GM21526 (cell line): ENCODE measurements around the gene SAMD8.
"Not testable (repeated sequence)": the region's sequence is repeated elsewhere in the genome, so short reads cannot be mapped to it uniquely, and the experiment has no call there.

Source experiments
- ATAC-seq: cut with Tn5 transposase; IDR thresholded peaks from one replicate; pipeline ENCODE4 v1.9.1; 2021; ENCODE audit warnings: moderate library complexity; ENCODE audit not compliant: unreplicated experiment, low FRiP score

Gene SAMD8

GRCh38 chr10:75137533-75138438 is 26.3 kb downstream of the SAMD8 start:
- no peak for ATAC-seq

DNA sequence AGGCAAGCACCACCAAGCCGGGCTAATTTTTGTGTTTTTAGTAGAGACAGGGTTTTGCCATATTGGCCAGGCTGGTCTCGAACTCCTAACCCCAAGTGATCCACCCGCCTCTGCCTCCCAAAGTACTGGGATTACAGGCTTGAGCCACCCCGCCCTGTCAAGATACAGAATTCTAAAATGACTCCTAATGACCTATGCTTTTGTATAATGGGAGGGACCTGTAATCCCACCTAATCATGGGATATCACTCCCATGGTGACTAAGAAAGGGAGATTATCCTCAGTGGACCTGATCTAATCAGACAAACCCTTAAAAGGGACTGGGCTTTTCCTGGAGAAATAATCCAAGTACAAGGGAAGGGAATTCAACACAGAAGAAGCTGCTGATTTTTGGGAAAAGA is 28.8 kb downstream of the SAMD8 start:
- ATAC-seq, result no peak

- no peak for ATAC-seq
Observed at GRCh38 chr10:75143353-75143752, 31.9 kb downstream of the SAMD8 start.

GRCh38 chr10:75145590-75145989 is 34.1 kb downstream of the SAMD8 start:
- ATAC-seq, result no peak

- ATAC-seq, result no peak
Observed at GRCh38 chr10:75146780-75147179, 35.3 kb downstream of the SAMD8 start.

DNA sequence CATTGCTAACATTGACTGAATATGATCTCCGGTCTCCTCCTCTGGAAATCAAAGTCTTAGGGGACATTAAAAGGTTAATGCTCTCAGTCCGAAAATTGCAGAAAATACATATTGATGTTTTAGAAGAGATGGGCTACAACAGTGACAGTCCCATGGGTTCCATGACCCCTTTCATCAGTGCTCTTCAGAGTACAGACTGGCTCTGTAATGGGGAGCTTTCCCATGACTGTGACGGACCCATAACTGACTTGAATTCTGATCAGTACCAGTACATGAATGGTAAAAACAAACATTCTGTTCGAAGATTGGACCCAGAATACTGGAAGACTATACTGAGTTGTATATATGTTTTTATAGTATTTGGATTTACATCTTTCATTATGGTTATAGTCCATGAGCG is 39.2 kb downstream of the SAMD8 start:
- no peak for ATAC-seq

- ATAC-seq, result no peak
Observed at GRCh38 chr10:75159519-75159918, 48.1 kb downstream of the SAMD8 start.

DNA sequence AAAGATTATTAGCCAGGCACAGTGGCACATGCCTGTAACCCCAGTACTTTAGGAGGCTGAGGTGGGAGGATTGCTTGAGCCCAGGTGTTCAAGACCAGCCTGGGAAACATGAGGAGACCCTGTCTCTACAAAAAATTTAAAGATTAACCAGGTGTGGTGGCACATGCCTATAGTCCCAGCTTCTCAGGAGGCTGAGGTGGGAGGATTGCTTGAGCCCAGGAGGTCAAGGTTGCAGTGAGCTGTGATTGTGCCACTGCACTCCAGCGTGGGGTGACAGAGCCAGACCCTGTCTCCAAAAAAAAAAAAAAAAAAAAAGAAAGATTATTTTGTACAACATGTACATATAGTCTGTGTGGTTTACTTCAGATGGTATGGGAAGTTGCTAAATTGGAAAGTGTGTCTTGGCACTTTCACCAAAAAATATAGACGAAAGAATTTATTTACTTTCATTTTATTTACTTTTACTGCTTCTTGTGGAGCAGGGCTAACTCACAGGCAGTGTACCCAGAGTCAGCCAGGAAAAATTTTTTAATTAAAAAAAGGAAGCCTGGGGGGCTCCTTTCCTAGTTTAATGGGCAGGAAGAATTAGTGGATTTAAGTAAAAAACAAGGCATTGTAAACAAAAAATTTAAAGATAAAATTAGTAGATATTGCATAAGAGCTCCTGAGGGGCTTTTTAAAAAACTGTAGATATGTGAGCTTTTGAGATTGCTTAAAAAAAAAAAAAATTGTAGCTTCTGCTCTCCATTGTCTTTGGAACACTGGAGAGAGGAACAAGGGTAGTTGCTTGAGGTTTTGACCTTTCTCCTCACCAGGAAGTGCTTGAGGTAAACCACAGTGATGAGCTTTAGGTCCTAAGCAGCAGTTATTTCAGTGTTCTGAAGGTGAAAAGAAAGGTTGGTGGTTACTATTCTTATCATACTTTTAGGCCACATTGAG is 54.5 kb downstream of the SAMD8 start:
- ATAC-seq, result peak; percentile 78

DNA sequence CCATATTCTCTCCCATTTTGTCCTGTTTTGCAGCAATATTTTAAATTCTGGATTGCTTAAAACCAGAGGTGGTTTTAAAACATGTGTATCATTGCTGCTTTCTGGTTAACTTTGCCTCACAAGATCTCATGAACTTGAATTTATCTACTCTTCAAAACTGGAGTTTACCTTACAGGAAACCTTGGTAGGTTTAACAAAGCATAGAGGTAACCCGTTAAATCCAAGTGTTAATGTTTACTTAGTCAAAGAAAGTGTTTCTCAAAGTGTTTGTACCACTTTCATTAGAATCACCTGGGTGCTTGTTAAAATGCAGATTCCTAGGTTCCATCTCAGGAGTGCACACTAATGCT is 55.1 kb downstream of the SAMD8 start:
- ATAC-seq, result peak; percentile 13

DNA sequence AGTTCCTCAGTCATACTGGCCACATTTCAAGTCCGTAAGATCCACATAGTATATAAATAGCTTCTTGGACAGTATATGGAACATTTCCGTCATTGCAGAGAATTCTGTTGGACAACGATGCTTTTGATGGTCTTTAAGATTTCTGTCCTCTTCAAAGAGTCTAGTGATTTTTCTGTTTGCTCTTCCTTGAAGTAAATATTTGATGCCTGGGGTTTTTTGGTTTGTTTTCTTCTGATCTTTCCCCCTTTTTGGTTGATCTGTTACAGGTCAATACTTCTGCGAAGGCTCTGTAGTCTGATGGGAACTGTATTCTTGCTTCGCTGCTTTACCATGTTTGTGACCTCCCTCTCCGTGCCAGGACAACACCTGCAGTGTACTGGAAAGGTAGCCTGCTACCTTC is 56.8 kb downstream of the SAMD8 start:
- ATAC-seq, result no peak

GRCh38 chr10:75170215-75170614 is 58.8 kb downstream of the SAMD8 start:
- ATAC-seq, result no peak

DNA sequence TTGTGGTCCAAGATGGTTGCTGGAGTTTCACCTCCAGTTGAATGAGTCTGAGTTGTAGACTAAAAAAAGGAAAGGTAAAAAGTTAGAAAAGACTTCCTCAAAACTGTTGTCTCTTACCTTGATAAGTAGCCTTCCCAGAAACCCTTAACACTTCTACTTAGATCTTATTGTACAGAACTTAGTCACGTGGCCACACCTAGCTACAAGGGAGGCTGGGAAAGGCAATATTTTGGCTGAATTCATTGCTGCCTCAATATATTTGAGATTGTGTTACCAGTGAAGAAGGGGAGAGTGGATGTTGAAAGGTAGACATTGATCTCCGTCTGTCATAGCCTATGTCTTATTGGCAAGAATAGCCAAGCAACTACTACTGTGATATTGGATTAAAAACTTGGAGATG is 63.6 kb downstream of the SAMD8 start:
- ATAC-seq, result no peak

DNA sequence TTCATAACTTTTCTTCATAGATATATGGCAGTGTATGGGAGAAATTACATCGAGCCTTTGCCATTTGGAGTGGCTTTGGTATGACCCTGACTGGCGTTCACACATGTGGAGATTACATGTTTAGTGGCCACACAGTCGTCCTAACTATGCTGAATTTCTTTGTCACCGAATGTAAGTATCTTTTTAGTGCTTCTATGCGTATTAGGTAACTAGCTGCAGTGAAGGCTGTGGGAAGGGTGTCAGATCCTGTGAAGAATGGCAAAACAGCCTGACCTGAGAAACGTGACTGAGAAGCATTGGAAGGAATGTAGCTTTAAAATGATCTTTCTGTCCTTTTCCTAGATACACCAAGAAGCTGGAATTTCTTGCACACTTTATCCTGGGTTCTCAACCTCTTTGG is 64.6 kb downstream of the SAMD8 start:
- no peak for ATAC-seq

- ATAC-seq, result no peak
Observed at GRCh38 chr10:75176736-75177135, 65.3 kb downstream of the SAMD8 start.

- no peak for ATAC-seq
Observed at GRCh38 chr10:75179657-75180177, 68.3 kb downstream of the SAMD8 start.

DNA sequence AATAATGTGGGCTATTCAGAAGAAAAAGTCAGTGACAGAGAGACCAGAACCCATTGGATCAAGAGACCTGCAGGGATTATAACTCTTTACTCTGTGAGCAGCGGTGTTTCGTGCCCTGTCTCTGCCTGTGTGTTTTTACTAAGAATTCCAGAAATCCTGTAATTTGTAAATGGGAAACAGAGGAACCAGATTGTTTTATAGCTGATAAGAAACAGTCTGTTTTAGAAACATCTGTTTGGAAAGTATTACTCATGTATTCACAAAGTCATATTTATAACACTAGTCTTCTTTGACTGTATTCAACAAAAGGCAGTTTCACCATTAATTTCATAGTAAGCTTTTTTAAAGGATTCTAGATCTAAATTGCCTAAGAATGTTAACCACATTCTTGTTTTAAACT is 69.1 kb downstream of the SAMD8 start:
- ATAC-seq, result no peak

GRCh38 chr10:75181073-75181472 is 69.6 kb downstream of the SAMD8 start:
- ATAC-seq, result no peak

GRCh38 chr10:75186310-75186709 is 74.9 kb downstream of the SAMD8 start:
- no peak for ATAC-seq

- no peak for ATAC-seq
Observed at GRCh38 chr10:75187961-75188426, 76.5 kb downstream of the SAMD8 start.

- not testable (repeated sequence) for ATAC-seq
Observed at GRCh38 chr10:75188522-75188921, 77.1 kb downstream of the SAMD8 start.
